Lung (tissue), 12 donors: ENCODE data around the gene RHBG. TPM values are rescaled to one million over a fixed set of nuclear protein-coding genes. Genes with fewer than 3 reads are reported as not detected.

Experiments used
- ATAC-seq: fragments of 200-7000 bp; cut with Tn5 transposase; one replicate; pipeline ENCODE4 v1.9.1; 2020; ENCODE audit warnings: moderate number of reproducible peaks; ENCODE audit not compliant: insufficient read depth, low FRiP score
- DNase-seq, 3 donors: peaks; one replicate each; pipeline ENCODE4 v3.0.0-alpha.2; 2013 to 2017
- H3K27ac ChIP-seq, 2 donors: one replicate each; pipeline ENCODE4 v1.5.1; 2013; ENCODE audit warnings: mild to moderate bottlenecking in 2 of 2, moderate library complexity in 2 of 2, control low read depth in 1 of 2, inconsistent platforms in 1 of 2, low read depth in 1 of 2, low read length in 1 of 2
- H3K27me3 ChIP-seq, 3 donors: one replicate each; pipeline ENCODE4 v1.5.1; 2013; ENCODE audit warnings: low read length in 2 of 3; ENCODE audit not compliant: control insufficient read depth in 3 of 3, insufficient read depth in 3 of 3
- H3K36me3 ChIP-seq, 4 donors: one replicate each; pipeline ENCODE4 v1.5.1; 2013; ENCODE audit warnings: low read length in 4 of 4, mild to moderate bottlenecking in 1 of 4, moderate library complexity in 1 of 4; ENCODE audit not compliant: control insufficient read depth in 4 of 4, insufficient read depth in 4 of 4
- H3K4me1 ChIP-seq, 5 donors: one replicate each; pipeline ENCODE4 v1.5.1; 2013; ENCODE audit warnings: low read length in 5 of 5, mild to moderate bottlenecking in 2 of 5, moderate library complexity in 1 of 5; ENCODE audit not compliant: control insufficient read depth in 5 of 5, insufficient read depth in 5 of 5
- H3K4me3 ChIP-seq: one replicate; pipeline ENCODE4 v1.5.1; 2013; ENCODE audit warnings: mild to moderate bottlenecking, control low read depth, moderate library complexity
- H3K9ac ChIP-seq, 2 donors: one replicate each; pipeline ENCODE4 v1.5.1; 2013; ENCODE audit warnings: low read length in 2 of 2, control low read depth in 1 of 2; ENCODE audit not compliant: insufficient read depth in 1 of 2
- H3K9me3 ChIP-seq, 4 donors: one replicate each; pipeline ENCODE4 v1.5.1; 2013; ENCODE audit warnings: low read length in 3 of 4, mild to moderate bottlenecking in 1 of 4, moderate library complexity in 1 of 4; ENCODE audit not compliant: control insufficient read depth in 4 of 4, insufficient read depth in 3 of 4
- CTCF ChIP-seq: IDR thresholded peaks from 2 replicates; pipeline ENCODE4 v1.5.1; 2012; ENCODE audit warnings: mild to moderate bottlenecking; ENCODE audit errors: control extremely low read depth, extremely low read depth
- whole genome bisulfite sequencing, 2 donors: extraction: QIAGEN DNeasy Blood & Tissue Kit; methylation state at CpG; one replicate each; pipeline ENCODE4 v1.1.7; 2013; 5-methylcytosine and 5-hydroxymethylcytosine counted together
- polyA plus RNA-seq, 2 donors: library from polyadenylated mRNA; stranded (reverse); fragments of 200-250 nt; gene quantifications; one replicate each; pipeline ENCODE4 v1.2.1, GENCODE V29; 2013
- total RNA-seq, 2 donors: library from RNA; depleted of rRNA in 1 of 2; stranded (reverse); fragments of >200 nt in 1 of 2; gene quantifications; one replicate each; pipeline ENCODE4 v1.2.1, GENCODE V29; 2014 to 2021
- donor health status: control.
- donor health status: control.
- donor health status: Bipolar disorder and iron deficiency.
- donor health status: healthy.
- donor health status: DM: yes; HTN: yes; CAD: no.

RHBG gene
- total and polyA plus RNA-seq, 4 donors, result 0.18 to 0.74 TPM; not detected in 2

- no peak for DNase-seq
- ATAC-seq, result no peak
- H3K36me3 ChIP-seq, result no peaks in the 10 kb centered on the region
- WGBS, 2 donors, result 81 to 83% methylated on average over 12 of the region's 12 CpGs
- H3K9ac ChIP-seq, result no peak overlapping the region
- no peaks in the 10 kb centered on the region for H3K9me3 ChIP-seq
- H3K27ac ChIP-seq, result no peak overlapping the region
- TF ChIP-seq CTCF, result no peak
- H3K4me1 ChIP-seq, result peaks cover 0 to 17% (median 4%) of the 10 kb centered on the region in 5 donors
- H3K4me3 ChIP-seq, result no peak overlapping the region
- H3K27me3 ChIP-seq, result peaks cover 11 to 94% (median 76%) of the 10 kb centered on the region in 3 donors
These were observed 49.5 kb downstream of the RHBG start for GRCh38 chr1:156418416-156419070.

GRCh38 chr1:156419854-156420204, 50.8 kb downstream of the RHBG start:
- no peaks in the 10 kb centered on the region for H3K9me3 ChIP-seq
- no peak for TF ChIP-seq CTCF
- DNase-seq (no peak), ATAC-seq (no peak)
- H3K9ac ChIP-seq, result no peak overlapping the region
- H3K27ac ChIP-seq, result no peak overlapping the region
- H3K27me3 ChIP-seq, result peaks cover 5 to 97% (median 89%) of the 10 kb centered on the region in 3 donors
- H3K4me3 ChIP-seq, result no peak overlapping the region
- peaks cover 0 to 17% (median 4%) of the 10 kb centered on the region in 5 donors for H3K4me1 ChIP-seq
- WGBS, 2 donors, result 19 to 27% methylated on average over 5 of the region's 5 CpGs
- H3K36me3 ChIP-seq, result no peaks in the 10 kb centered on the region

GRCh38 chr1:156420205-156421061, 51.4 kb downstream of the RHBG start:
- H3K4me3 ChIP-seq, result no peak overlapping the region
- DNase-seq (no peak), ATAC-seq (no peak)
- no peaks in the 10 kb centered on the region for H3K36me3 ChIP-seq
- 3 to 5% methylated on average over 68 to 69 of the region's 69 CpGs for WGBS, 2 donors
- peaks cover 0 to 17% (median 4%) of the 10 kb centered on the region in 5 donors for H3K4me1 ChIP-seq
- peaks cover 2 to 99% (median 89%) of the 10 kb centered on the region in 3 donors for H3K27me3 ChIP-seq
- no peak overlapping the region for H3K9ac ChIP-seq
- H3K27ac ChIP-seq, result no peak overlapping the region
- no peaks in the 10 kb centered on the region for H3K9me3 ChIP-seq
- no peak for TF ChIP-seq CTCF
